ENCODE measurements around the gene GPR84. TPM values are rescaled to one million over a fixed set of nuclear protein-coding genes. Genes with fewer than 3 reads are reported as not detected.

Gene GPR84
- total and polyA plus RNA-seq, 10 of the 15 experiments (the other 5 are each of a cell fraction or from before 2014, with no cell fraction given): 0.37 to 4.7 (median 2.6) TPM

GRCh38 chr12:54413284-54414190, 49.3 kb upstream of the GPR84 start (continued):
- no peak for TF ChIP-seq CEBPZ (IDR thresholded peaks at IDR 0.05; ENCODE audit: low read depth, low read length)
- TF ChIP-seq FOS (IDR thresholded peaks at IDR 0.05; ENCODE audit: borderline replicate concordance, extremely low read depth, insufficient read length): no peak
- TF ChIP-seq, protein P1, sequence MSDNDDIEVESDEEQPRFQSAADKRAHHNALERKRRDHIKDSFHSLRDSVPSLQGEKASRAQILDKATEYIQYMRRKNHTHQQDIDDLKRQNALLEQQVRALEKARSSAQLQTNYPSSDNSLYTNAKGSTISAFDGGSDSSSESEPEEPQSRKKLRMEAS (IDR thresholded peaks at IDR 0.05; ENCODE audit: low read depth, low read length): no peak
- no peak for TF ChIP-seq EZH2 (IDR thresholded peaks at IDR 0.05; ENCODE audit: borderline replicate concordance, control insufficient read depth, low read depth, low read length)
- no peak for TF ChIP-seq RAD21 (IDR thresholded peaks at IDR 0.05; ENCODE audit: insufficient read depth, low read depth, low read length)
- no peak for TF ChIP-seq POLR2AphosphoS5 (IDR thresholded peaks at IDR 0.05; ENCODE audit: low read length)
- TF ChIP-seq SPI1 (IDR thresholded peaks at IDR 0.05; ENCODE audit: borderline replicate concordance, insufficient read depth, low read depth, low read length): peak; percentile 61; the same call in 1 of the 2 replicates

Measured in GM12878 (cell line).